Measurements from ENCODE around the gene HCRTR1.

Gene HCRTR1

GRCh38 chr1:31628931-31629556 lies 11.6 kb downstream of the HCRTR1 start:
- WGBS (ENCODE audit: insufficient coverage, insufficient read length): no CpG with 5 or more reads among the region's 6 CpGs
- H3K4me1 ChIP-seq (ENCODE audit: control insufficient read depth, insufficient read depth, low read length): 0 out of 2 replicates have a peak, but pooled peaks cover 2% of the 10 kb centered on the region
- H3K36me3 ChIP-seq (ENCODE audit: control insufficient read depth, insufficient read depth, low read length): peaks cover 20% of the 10 kb centered on the region; the same call in 1 of the 2 replicates
- H3K4me3 ChIP-seq (ENCODE audit: low read length): no peak overlapping the region
- no peaks in the 10 kb centered on the region for H3K27me3 ChIP-seq (ENCODE audit: control insufficient read depth, insufficient read depth, low read length)
- no peaks in the 10 kb centered on the region for H3K9me3 ChIP-seq (ENCODE audit: control insufficient read depth, insufficient read depth, low read length)
- no peak overlapping the region for H3K27ac ChIP-seq (ENCODE audit: low read length)
- no peak for DNase-seq (ENCODE audit: low read depth, low spot score)

DNA sequence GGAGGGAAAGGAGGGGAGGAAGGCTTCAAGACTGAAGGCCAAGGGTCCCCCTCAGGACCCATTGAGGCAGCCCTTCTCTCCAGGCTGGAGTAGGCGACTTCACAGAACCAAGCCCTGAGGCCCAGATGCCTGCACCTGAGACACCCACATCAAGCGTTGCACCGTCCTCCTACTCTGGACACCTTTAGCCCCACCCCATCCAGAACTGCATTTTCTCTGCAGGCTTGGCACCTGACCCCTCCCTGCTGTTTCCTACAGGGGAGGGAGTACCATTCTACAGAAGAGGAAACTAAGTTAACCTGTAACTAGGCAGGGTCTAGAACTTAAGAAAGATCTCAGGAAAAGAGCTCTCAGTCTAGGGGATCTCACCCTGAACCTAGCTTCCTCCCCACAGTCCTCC lies 15.2 kb downstream of the HCRTR1 start:
- H3K4me1 ChIP-seq (ENCODE audit: control insufficient read depth, insufficient read depth, low read length): no peaks in the 10 kb centered on the region
- H3K36me3 ChIP-seq (ENCODE audit: control insufficient read depth, insufficient read depth, low read length): peaks cover 25% of the 10 kb centered on the region; the same call in 1 of the 2 replicates
- H3K4me3 ChIP-seq (ENCODE audit: low read length): no peak overlapping the region
- no peak overlapping the region for H3K27ac ChIP-seq (ENCODE audit: low read length)
- DNase-seq (ENCODE audit: low read depth, low spot score): no peak
- WGBS (ENCODE audit: insufficient coverage, insufficient read length): no CpG with 5 or more reads among the region's 3 CpGs
- no peaks in the 10 kb centered on the region for H3K9me3 ChIP-seq (ENCODE audit: control insufficient read depth, insufficient read depth, low read length)
- H3K27me3 ChIP-seq (ENCODE audit: control insufficient read depth, insufficient read depth, low read length): no peaks in the 10 kb centered on the region

- WGBS (ENCODE audit: insufficient coverage, insufficient read length): no CpG with 5 or more reads among the region's 4 CpGs
- H3K4me1 ChIP-seq (ENCODE audit: control insufficient read depth, insufficient read depth, low read length): no peaks in the 10 kb centered on the region
- H3K9me3 ChIP-seq (ENCODE audit: control insufficient read depth, insufficient read depth, low read length): no peaks in the 10 kb centered on the region
- no peak overlapping the region for H3K27ac ChIP-seq (ENCODE audit: low read length)
- no peak overlapping the region for H3K4me3 ChIP-seq (ENCODE audit: low read length)
- no peaks in the 10 kb centered on the region for H3K27me3 ChIP-seq (ENCODE audit: control insufficient read depth, insufficient read depth, low read length)
- DNase-seq (ENCODE audit: low read depth, low spot score): no peak
- peaks cover 24% of the 10 kb centered on the region; the same call in 1 of the 2 replicates for H3K36me3 ChIP-seq (ENCODE audit: control insufficient read depth, insufficient read depth, low read length)
These were observed 15.6 kb downstream of the HCRTR1 start for GRCh38 chr1:31633117-31633516.

GRCh38 chr1:31637915-31638673 lies 20.6 kb downstream of the HCRTR1 start:
- Histone ChIP-seq H3K4me3 (ENCODE audit: low read length) (no peak overlapping the region), H3K36me3 (ENCODE audit: control insufficient read depth, insufficient read depth, low read length) (peaks cover 6% of the 10 kb centered on the region; the same call in 1 of the 2 replicates), H3K4me1 (ENCODE audit: control insufficient read depth, insufficient read depth, low read length) (0 out of 2 replicates have a peak, but pooled peaks cover 3% of the 10 kb centered on the region), H3K27ac (ENCODE audit: low read length) (no peak overlapping the region), H3K9me3 (ENCODE audit: control insufficient read depth, insufficient read depth, low read length) (no peaks in the 10 kb centered on the region), H3K27me3 (ENCODE audit: control insufficient read depth, insufficient read depth, low read length) (no peaks in the 10 kb centered on the region)
- WGBS (ENCODE audit: insufficient coverage, insufficient read length): no CpG with 5 or more reads among the region's 5 CpGs
- no peak for DNase-seq (ENCODE audit: low read depth, low spot score)

DNA sequence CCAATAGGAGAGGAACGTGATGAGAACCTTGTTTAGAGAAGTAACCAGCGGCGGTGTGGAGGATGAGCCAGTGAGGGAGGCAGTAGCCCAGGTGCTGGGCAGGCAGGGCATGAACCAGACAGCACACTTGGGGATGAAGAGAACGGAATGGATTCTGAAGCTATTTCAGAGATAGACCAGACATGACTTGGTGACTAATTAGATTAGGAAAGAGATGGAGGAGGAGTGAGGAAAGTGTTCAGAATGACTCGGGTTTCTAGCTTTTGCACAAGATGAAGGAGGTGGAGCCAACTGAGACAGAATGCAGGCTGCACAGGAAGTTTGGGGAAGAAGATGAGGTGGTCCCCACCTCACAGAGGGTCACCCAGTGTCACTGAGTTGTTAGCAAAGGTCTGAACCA lies 22.1 kb downstream of the HCRTR1 start:
- H3K9me3 ChIP-seq (ENCODE audit: control insufficient read depth, insufficient read depth, low read length): no peaks in the 10 kb centered on the region
- H3K4me1 ChIP-seq (ENCODE audit: control insufficient read depth, insufficient read depth, low read length): peaks cover 3% of the 10 kb centered on the region; the same call in 1 of the 2 replicates
- WGBS (ENCODE audit: insufficient coverage, insufficient read length): no CpG with 5 or more reads among the region's 5 CpGs
- no peak overlapping the region for H3K4me3 ChIP-seq (ENCODE audit: low read length)
- H3K27me3 ChIP-seq (ENCODE audit: control insufficient read depth, insufficient read depth, low read length): no peaks in the 10 kb centered on the region
- DNase-seq (ENCODE audit: low read depth, low spot score): no peak
- peaks cover 5% of the 10 kb centered on the region; the same call in 1 of the 2 replicates for H3K36me3 ChIP-seq (ENCODE audit: control insufficient read depth, insufficient read depth, low read length)
- no peak overlapping the region for H3K27ac ChIP-seq (ENCODE audit: low read length)

- H3K4me3 ChIP-seq (ENCODE audit: low read length): no peak overlapping the region
- H3K9me3 ChIP-seq (ENCODE audit: control insufficient read depth, insufficient read depth, low read length): no peaks in the 10 kb centered on the region
- no peaks in the 10 kb centered on the region for H3K36me3 ChIP-seq (ENCODE audit: control insufficient read depth, insufficient read depth, low read length)
- H3K27ac ChIP-seq (ENCODE audit: low read length): no peak overlapping the region
- DNase-seq (ENCODE audit: low read depth, low spot score): no peak
- H3K4me1 ChIP-seq (ENCODE audit: control insufficient read depth, insufficient read depth, low read length): peaks cover 3% of the 10 kb centered on the region; the same call in 1 of the 2 replicates
- H3K27me3 ChIP-seq (ENCODE audit: control insufficient read depth, insufficient read depth, low read length): no peaks in the 10 kb centered on the region
These were observed 22.7 kb downstream of the HCRTR1 start for GRCh38 chr1:31640179-31640578.

- no CpG with 5 or more reads among the region's 4 CpGs for WGBS (ENCODE audit: insufficient coverage, insufficient read length)
- H3K9me3 ChIP-seq (ENCODE audit: control insufficient read depth, insufficient read depth, low read length): no peaks in the 10 kb centered on the region
- H3K27me3 ChIP-seq (ENCODE audit: control insufficient read depth, insufficient read depth, low read length): no peaks in the 10 kb centered on the region
- no peaks in the 10 kb centered on the region for H3K36me3 ChIP-seq (ENCODE audit: control insufficient read depth, insufficient read depth, low read length)
- H3K27ac ChIP-seq (ENCODE audit: low read length): no peak overlapping the region
- no peak overlapping the region for H3K4me3 ChIP-seq (ENCODE audit: low read length)
- no peak for DNase-seq (ENCODE audit: low read depth, low spot score)
- peaks cover 3% of the 10 kb centered on the region; the same call in 1 of the 2 replicates for H3K4me1 ChIP-seq (ENCODE audit: control insufficient read depth, insufficient read depth, low read length)
These were observed 23.5 kb downstream of the HCRTR1 start for GRCh38 chr1:31640964-31641363.

DNA sequence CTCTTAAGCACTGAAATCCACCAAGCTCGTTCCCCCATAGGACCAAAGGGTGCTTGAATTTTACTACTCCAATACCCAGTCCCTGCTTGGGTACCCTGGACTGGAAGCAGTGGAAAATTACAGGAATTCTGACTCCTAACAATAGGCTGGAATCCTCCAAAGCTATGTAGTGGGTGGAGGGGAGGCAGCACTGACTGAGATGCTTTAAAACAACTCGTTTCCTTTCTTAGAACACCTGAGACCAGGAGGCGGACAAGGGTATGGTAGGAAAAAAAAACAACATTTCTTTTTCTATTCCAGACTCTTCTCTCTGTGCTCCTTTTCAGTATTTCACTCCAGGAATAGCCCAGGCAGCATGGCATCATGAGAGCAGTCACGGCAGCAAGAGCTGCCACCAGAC lies 24.9 kb downstream of the HCRTR1 start:
- Histone ChIP-seq H3K9me3 (ENCODE audit: control insufficient read depth, insufficient read depth, low read length) (no peaks in the 10 kb centered on the region), H3K27ac (ENCODE audit: low read length) (no peak overlapping the region), H3K4me1 (ENCODE audit: control insufficient read depth, insufficient read depth, low read length) (peaks cover 3% of the 10 kb centered on the region; the same call in 1 of the 2 replicates), H3K4me3 (ENCODE audit: low read length) (no peak overlapping the region), H3K27me3 (ENCODE audit: control insufficient read depth, insufficient read depth, low read length) (no peaks in the 10 kb centered on the region), H3K36me3 (ENCODE audit: control insufficient read depth, insufficient read depth, low read length) (no peaks in the 10 kb centered on the region)
- WGBS (ENCODE audit: insufficient coverage, insufficient read length): no CpG with 5 or more reads among the region's 4 CpGs
- DNase-seq (ENCODE audit: low read depth, low spot score): no peak

- no peak for DNase-seq (ENCODE audit: low read depth, low spot score)
- Histone ChIP-seq H3K27me3 (ENCODE audit: control insufficient read depth, insufficient read depth, low read length) (no peaks in the 10 kb centered on the region), H3K9me3 (ENCODE audit: control insufficient read depth, insufficient read depth, low read length) (no peaks in the 10 kb centered on the region), H3K4me1 (ENCODE audit: control insufficient read depth, insufficient read depth, low read length) (peaks cover 3% of the 10 kb centered on the region; the same call in 1 of the 2 replicates), H3K36me3 (ENCODE audit: control insufficient read depth, insufficient read depth, low read length) (no peaks in the 10 kb centered on the region), H3K27ac (ENCODE audit: low read length) (no peak overlapping the region), H3K4me3 (ENCODE audit: low read length) (no peak overlapping the region)
- WGBS (ENCODE audit: insufficient coverage, insufficient read length): no CpG with 5 or more reads among the region's 3 CpGs
These were observed 25.4 kb downstream of the HCRTR1 start for GRCh38 chr1:31642897-31643296.

DNA sequence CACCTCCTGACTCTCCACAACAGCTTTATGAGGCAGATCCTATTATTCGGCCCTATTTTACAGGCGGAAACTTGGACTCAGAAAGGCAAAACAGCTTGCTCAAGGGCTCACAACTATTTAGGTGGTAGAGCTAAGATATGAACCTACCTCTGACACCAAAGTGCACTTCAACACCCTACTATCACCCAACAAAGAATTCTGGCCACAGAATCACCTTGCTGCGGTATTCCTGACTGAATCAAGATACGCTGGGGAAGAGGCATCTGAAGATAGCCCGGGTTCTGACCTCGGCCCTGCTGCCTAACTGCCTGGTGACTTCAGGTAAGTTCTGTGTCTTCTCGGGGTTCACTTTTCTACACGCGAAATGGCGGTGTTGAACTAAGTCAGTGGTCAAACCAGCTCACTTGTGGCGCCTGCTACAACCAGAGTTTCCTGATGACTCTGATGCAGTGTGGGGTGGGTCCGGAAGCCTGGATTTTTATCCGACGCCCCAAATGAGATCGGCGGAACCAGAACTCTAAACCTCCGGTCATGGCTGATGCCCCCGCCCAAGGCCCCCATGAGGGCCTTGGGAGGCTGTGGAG lies 26.6 kb downstream of the HCRTR1 start:
- Histone ChIP-seq H3K4me1 (ENCODE audit: control insufficient read depth, insufficient read depth, low read length) (peaks cover 3% of the 10 kb centered on the region; the same call in 1 of the 2 replicates), H3K27ac (ENCODE audit: low read length) (no peak overlapping the region), H3K9me3 (ENCODE audit: control insufficient read depth, insufficient read depth, low read length) (no peaks in the 10 kb centered on the region), H3K4me3 (ENCODE audit: low read length) (peak overlapping the region; percentile 70), H3K27me3 (ENCODE audit: control insufficient read depth, insufficient read depth, low read length) (no peaks in the 10 kb centered on the region), H3K36me3 (ENCODE audit: control insufficient read depth, insufficient read depth, low read length) (no peaks in the 10 kb centered on the region)
- DNase-seq (ENCODE audit: low read depth, low spot score): no peak
- whole genome bisulfite sequencing (ENCODE audit: insufficient coverage, insufficient read length): no CpG with 5 or more reads among the region's 18 CpGs

All from iPS DF 6.9 (cell line).